Neural cell (in vitro differentiated cells): ENCODE measurements around the gene GABRQ. TPM values are rescaled to one million over a fixed set of nuclear protein-coding genes. Genes with fewer than 3 reads are reported as not detected.

ENCODE experiments used
- H2AFZ ChIP-seq: fragments of 200-600, 300-800 bp; sonication (generic), shearing (Covaris generic); 2 replicates; pipeline ENCODE4 v1.6.0; 2014; ENCODE audit warnings: low read depth, mild to moderate bottlenecking, antibody characterized with exemption, low read length, moderate library complexity
- H3F3A ChIP-seq: fragments of 200-600 bp; shearing (Covaris generic); 2 replicates; pipeline ENCODE4 v1.6.1; 2016; ENCODE audit warnings: mild to moderate bottlenecking, moderate library complexity, mixed read lengths, antibody characterized with exemption, low read length; ENCODE audit not compliant: insufficient read depth, poor library complexity, severe bottlenecking
- H3K27ac ChIP-seq: fragments of 200-600, 300-800 bp; sonication (generic), shearing (Covaris generic); 2 replicates; pipeline ENCODE4 v1.5.1; 2014; ENCODE audit warnings: mild to moderate bottlenecking, low read length, moderate library complexity
- H3K27me3 ChIP-seq: fragments of 300-800, 200-600 bp; sonication (generic), shearing (Covaris generic); 2 replicates; pipeline ENCODE4 v1.6.0; 2014; ENCODE audit warnings: mild to moderate bottlenecking, low read depth, low read length, moderate library complexity; ENCODE audit not compliant: insufficient read depth
- H3K36me3 ChIP-seq: fragments of 300-800, 200-600 bp; sonication (generic), shearing (Covaris generic); 2 replicates; pipeline ENCODE4 v1.5.1; 2014; ENCODE audit warnings: mild to moderate bottlenecking, antibody characterized with exemption, low read length, moderate library complexity; ENCODE audit not compliant: insufficient read depth
- H3K4me2 ChIP-seq: fragments of 300-800, 200-600 bp; sonication (generic), shearing (Covaris generic); 2 replicates; pipeline ENCODE4 v1.6.0; 2014; ENCODE audit warnings: mild to moderate bottlenecking, low read length
- H3K4me3 ChIP-seq: fragments of 300-800, 200-600 bp; sonication (generic), shearing (Covaris generic); 2 replicates; pipeline ENCODE4 v1.5.1; 2014; ENCODE audit warnings: mild to moderate bottlenecking, low read length, moderate library complexity
- H3K79me2 ChIP-seq: fragments of 200-600 bp; shearing (Covaris generic); replicated peaks from 2 replicates; pipeline ENCODE4 v1.6.0; 2014; ENCODE audit warnings: mild to moderate bottlenecking, low read length, moderate library complexity; ENCODE audit not compliant: insufficient read depth
- H3K9ac ChIP-seq: fragments of 300-800, 200-600 bp; sonication (generic), shearing (Covaris generic); 2 replicates; pipeline ENCODE4 v1.6.1; 2016; ENCODE audit warnings: mild to moderate bottlenecking, low read length, mixed read lengths
- H3K9me2 ChIP-seq: fragments of 200-600 bp; shearing (Covaris generic); 2 replicates; pipeline ENCODE4 v1.6.1; 2016; ENCODE audit warnings: mild to moderate bottlenecking, low read length, mixed read lengths; ENCODE audit not compliant: insufficient read depth
- H3K9me3 ChIP-seq: fragments of 200-600, 300-800 bp; sonication (generic), shearing (Covaris generic); 2 replicates; pipeline ENCODE4 v1.6.1; 2016; ENCODE audit warnings: mild to moderate bottlenecking, mixed run types, low read length, moderate library complexity, mixed read lengths
- H4K20me1 ChIP-seq: fragments of 200-600 bp; shearing (Covaris generic); 2 replicates; pipeline ENCODE4 v1.6.1; 2016; ENCODE audit warnings: mild to moderate bottlenecking, mixed run types; ENCODE audit not compliant: insufficient read depth
- CTCF ChIP-seq: fragments of 450-650 bp; IDR thresholded peaks from 2 replicates; pipeline ENCODE4 v1.5.1; 2014; ENCODE audit warnings: antibody characterized with exemption, mild to moderate bottlenecking, moderate library complexity; ENCODE audit not compliant: poor library complexity, severe bottlenecking
- EP300 ChIP-seq: fragments of 450-650 bp; conservative IDR thresholded peaks from 2 replicates; pipeline ENCODE4 v1.6.1; 2014; ENCODE audit warnings: antibody characterized with exemption, mild to moderate bottlenecking, moderate library complexity; ENCODE audit not compliant: poor library complexity, severe bottlenecking
- EZH2 ChIP-seq: fragments of 200-600, 300-800 bp; shearing (Covaris generic), sonication (generic); IDR thresholded peaks from 2 replicates; pipeline ENCODE4 v1.6.1; 2014; ENCODE audit warnings: antibody characterized with exemption, low read length, borderline replicate concordance, mild to moderate bottlenecking; ENCODE audit not compliant: insufficient read depth, poor library complexity, severe bottlenecking
- MXI1 ChIP-seq: fragments of 450-650 bp; conservative IDR thresholded peaks from 2 replicates; pipeline ENCODE4 v1.6.1; 2014; ENCODE audit warnings: antibody characterized with exemption, mild to moderate bottlenecking; ENCODE audit not compliant: poor library complexity, severe bottlenecking
- POLR2AphosphoS5 ChIP-seq: IDR thresholded peaks from 2 replicates; pipeline ENCODE4 v1.6.1; 2012
- RAD21 ChIP-seq: fragments of 450-650 bp; conservative IDR thresholded peaks from 2 replicates; pipeline ENCODE4 v1.6.1; 2014; ENCODE audit warnings: antibody characterized with exemption, mild to moderate bottlenecking, moderate library complexity
- REST ChIP-seq: IDR thresholded peaks from 2 replicates; pipeline ENCODE4 v1.6.1; 2012; ENCODE audit warnings: borderline replicate concordance
- SMC3 ChIP-seq: fragments of 450-650 bp; conservative IDR thresholded peaks from 2 replicates; pipeline ENCODE4 v1.6.1; 2014; ENCODE audit warnings: antibody characterized with exemption, mild to moderate bottlenecking, moderate library complexity; ENCODE audit not compliant: poor library complexity
- TAF1 ChIP-seq: IDR thresholded peaks from 2 replicates; pipeline ENCODE4 v1.6.1; 2012; ENCODE audit warnings: low read depth
- polyA plus RNA-seq: library from polyadenylated mRNA; depleted of rRNA; stranded (reverse); fragments of >200 nt; gene quantifications from 2 replicates; pipeline ENCODE4 v1.2.3, GENCODE V29; 2014

The GABRQ gene
- polyA plus RNA-seq, 1 donor from 2014 or later, result 1.2 TPM

GRCh38 chrX:152614791-152615190 is 22.9 kb upstream of the GABRQ start (continued):
- no peak for TF ChIP-seq CTCF

- H2AFZ ChIP-seq, result no peak overlapping the region
- no peaks in the 10 kb centered on the region for H3K9me3 ChIP-seq
- no peaks in the 10 kb centered on the region for H3K36me3 ChIP-seq
- no peaks in the 10 kb centered on the region for H3F3A ChIP-seq
- no peaks in the 10 kb centered on the region for H3K79me2 ChIP-seq
- no peaks in the 10 kb centered on the region for H3K27me3 ChIP-seq
- no peaks in the 10 kb centered on the region for H4K20me1 ChIP-seq
- TF ChIP-seq MXI1 (no peak), EZH2 (no peak), TAF1 (no peak), POLR2AphosphoS5 (no peak), RAD21 (no peak), EP300 (no peak), SMC3 (no peak), CTCF (no peak), REST (no peak)
- H3K9ac ChIP-seq, result no peak overlapping the region
- no peak overlapping the region for H3K27ac ChIP-seq
- H3K9me2 ChIP-seq, result no peaks in the 10 kb centered on the region
- H3K4me3 ChIP-seq, result no peak overlapping the region
- no peak overlapping the region for H3K4me2 ChIP-seq
Measured at GRCh38 chrX:152619897-152620296, 17.8 kb upstream of the GABRQ start.
